Esophagus muscularis mucosa (tissue), 3 donors: ENCODE data around the gene RRP12.

ENCODE experiments used
- POLR2A ChIP-seq: fragments of 450-650 bp; IDR thresholded peaks from one replicate; pipeline ENCODE4 v1.6.1; 2017; ENCODE audit warnings: antibody characterized with exemption, moderate library complexity, mild to moderate bottlenecking, low read depth
- TF ChIP-seq, protein P1 (sequence below), 3 experiments: fragments of 200-600 bp in 2 of 3; fragments of 450-650 bp in 1 of 3; sonication (generic) in 2 of 3; IDR thresholded peaks; one replicate each; pipeline ENCODE4 v1.5.1; 2017 to 2019; ENCODE audit warnings: antibody characterized with exemption in 3 of 3, mild to moderate bottlenecking in 2 of 3, moderate library complexity in 1 of 3

DNA sequence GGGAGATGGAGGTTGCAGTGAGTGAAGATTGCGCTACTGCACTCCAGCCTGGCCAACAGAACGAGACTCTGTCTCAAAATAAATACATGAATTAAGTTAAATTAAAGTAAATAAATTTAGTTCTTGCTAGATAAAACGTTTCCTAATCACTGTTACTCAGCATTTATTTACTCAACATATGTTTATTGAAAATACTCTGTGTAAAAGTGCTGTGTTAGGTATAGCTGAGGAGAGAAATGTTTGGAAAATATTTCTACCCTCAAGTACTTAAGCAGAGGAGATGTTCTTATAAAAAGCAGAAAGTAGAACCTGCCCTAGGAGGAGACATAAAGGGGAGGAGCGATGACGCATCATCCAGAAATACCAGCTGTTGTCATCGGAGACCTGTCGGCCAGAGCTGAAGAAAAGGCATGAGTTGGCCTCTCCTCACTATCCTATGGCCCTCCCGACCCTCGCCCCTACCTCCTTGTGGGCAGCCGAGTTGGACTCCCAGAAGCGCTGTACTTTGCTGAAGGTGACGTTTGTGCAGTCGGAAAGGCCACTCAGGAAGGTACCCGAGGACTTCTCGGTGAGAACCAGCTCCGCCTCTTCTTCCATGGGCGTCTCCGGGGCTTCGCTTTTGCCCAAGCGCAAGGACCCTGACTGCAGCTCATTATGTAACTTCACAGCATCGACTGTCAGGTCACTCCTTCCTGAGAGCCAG lies 1.1 kb downstream of the RRP12 start:
- TF ChIP-seq, protein P1, sequence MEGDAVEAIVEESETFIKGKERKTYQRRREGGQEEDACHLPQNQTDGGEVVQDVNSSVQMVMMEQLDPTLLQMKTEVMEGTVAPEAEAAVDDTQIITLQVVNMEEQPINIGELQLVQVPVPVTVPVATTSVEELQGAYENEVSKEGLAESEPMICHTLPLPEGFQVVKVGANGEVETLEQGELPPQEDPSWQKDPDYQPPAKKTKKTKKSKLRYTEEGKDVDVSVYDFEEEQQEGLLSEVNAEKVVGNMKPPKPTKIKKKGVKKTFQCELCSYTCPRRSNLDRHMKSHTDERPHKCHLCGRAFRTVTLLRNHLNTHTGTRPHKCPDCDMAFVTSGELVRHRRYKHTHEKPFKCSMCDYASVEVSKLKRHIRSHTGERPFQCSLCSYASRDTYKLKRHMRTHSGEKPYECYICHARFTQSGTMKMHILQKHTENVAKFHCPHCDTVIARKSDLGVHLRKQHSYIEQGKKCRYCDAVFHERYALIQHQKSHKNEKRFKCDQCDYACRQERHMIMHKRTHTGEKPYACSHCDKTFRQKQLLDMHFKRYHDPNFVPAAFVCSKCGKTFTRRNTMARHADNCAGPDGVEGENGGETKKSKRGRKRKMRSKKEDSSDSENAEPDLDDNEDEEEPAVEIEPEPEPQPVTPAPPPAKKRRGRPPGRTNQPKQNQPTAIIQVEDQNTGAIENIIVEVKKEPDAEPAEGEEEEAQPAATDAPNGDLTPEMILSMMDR (IDR thresholded peaks at IDR 0.05), result no peak
- no peak for TF ChIP-seq POLR2A
